NCI-H1930 (cell line): ENCODE measurements around the gene SCGB1A1.
"Not testable (repeated sequence)": the region's sequence is repeated elsewhere in the genome, so short reads cannot be mapped to it uniquely, and the experiment has no call there.

ENCODE experiments used
- DNase-seq, 2 experiments: peaks; one replicate each; lab custom pipeline; 2025; lab: John Stamatoyannopoulos, UW

The SCGB1A1 gene

DNA sequence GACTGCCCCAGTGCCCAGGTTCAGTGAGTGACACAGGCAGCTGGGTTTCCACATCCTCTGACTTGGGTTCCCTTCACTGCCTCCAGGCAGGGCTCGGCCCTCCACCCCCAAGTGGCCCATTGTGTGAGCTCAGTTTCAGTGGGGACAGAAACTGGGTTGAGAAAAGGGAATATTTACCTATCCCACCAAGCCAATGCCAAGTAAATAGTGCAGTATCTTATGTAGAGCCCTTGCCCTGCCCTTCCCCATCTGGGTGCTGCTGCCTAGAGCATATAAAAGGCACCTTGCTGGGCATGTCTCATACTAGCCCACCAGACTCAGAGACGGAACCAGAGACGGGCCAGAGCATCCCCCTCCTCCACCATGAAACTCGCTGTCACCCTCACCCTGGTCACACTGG is at the start of gene SCGB1A1:
Gene SCGB1A1, plus strand, starts transcription at position 301 of the 400 bp plus-strand sequence. Its CDS starts 63 bp downstream, at position 364.
- no peak for DNase-seq

DNA sequence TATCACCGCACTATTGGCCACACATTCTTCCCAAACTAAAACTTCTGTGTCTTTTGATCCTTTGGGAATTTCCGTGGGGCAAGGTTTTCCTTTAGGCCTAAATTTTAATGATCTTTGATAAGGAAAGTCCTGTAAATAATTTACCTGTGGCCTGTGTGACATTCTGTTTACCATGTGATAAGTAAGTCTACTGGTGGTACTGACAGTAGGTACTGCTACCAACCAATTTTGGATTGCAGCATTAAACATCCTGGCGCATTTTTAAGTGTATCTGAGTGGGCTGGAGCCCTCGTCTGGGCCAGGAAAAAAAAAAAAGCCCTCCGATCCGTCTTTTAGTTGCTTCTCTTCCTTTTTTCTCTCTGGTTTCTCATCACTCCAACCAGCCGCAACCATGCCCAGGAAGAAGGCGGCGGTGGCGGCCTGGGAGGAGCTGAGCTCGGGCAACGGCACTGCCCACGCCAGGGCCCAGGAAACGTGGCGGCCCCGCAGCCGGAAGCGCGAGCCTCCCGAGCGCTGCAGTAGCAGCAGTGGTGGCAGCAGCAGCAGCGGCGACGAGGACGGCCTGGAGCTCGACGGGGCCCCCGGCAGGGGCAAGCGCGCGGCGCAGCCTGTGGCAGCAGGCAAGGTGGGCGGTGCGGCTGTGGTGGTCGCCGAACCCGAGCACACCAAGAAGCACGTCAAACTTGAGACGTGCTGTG is 47.9 kb upstream of the SCGB1A1 start:
- no peak for DNase-seq

- no peak for DNase-seq
These were observed 46.0 kb upstream of the SCGB1A1 start for GRCh38 chr11:62372871-62373270.

DNA sequence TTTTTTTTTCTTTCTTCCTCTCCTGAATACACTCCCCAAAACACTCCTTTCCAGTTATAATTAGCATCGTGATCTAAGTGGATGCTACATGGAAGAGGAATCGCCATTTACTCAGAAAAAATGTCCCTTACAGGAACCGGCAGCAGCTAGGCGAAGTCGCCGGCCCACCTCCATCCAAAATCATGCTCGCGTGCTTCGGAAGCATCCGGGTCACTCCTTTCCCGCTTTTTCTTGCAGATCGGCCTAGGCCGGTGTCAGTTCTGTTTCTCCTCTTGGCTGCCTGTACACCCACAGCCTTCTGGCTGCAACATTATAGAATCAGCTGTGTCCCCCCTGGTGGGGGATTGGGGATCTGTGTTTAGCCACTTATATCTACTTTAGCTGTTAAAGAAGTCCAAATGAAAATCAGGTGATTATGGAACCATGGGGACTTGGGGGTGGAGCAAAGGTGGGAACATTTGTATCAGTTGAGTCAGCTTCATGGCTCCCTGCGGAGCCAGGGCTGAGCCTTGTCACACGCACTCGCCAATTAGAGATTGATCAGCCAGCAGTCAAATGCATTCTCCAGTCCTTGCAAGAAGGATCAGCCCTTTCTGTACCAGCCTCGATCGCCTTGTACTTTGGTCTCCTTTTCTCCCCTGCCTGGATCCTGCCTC is 45.2 kb upstream of the SCGB1A1 start:
- DNase-seq, result no peak

- DNase-seq, result no peak
These were observed 44.0 kb upstream of the SCGB1A1 start for GRCh38 chr11:62374801-62375200.

DNA sequence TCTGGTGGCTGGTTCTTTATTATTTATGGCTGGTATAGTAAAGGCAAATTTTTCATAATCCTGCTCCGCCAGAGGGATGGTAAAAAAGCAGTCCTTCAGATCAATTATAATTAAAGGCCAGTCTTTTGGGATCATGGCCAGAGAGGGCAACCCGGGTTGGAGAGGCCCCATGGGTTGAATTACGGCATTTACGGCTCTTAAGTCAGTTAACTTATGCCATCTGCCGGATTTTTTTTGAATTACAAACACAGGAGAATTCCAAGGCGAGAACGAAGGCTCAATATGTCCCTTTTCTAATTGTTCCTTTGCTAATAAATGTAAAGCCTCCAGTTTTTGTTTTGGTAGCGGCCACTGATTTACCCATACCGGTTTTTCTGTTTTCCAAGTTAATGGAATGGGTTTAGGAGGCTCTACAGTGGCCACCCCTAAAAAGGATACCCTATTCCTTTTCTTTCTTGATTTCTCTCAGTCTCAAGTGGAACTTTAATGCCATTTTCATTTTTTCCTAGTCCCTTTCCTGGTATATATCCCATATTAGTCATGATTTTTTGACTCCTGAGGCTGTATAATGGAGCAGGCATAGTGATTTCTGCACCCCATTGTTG is 40.3 kb upstream of the SCGB1A1 start:
- peak; percentile 14 to 36 for DNase-seq

DNA sequence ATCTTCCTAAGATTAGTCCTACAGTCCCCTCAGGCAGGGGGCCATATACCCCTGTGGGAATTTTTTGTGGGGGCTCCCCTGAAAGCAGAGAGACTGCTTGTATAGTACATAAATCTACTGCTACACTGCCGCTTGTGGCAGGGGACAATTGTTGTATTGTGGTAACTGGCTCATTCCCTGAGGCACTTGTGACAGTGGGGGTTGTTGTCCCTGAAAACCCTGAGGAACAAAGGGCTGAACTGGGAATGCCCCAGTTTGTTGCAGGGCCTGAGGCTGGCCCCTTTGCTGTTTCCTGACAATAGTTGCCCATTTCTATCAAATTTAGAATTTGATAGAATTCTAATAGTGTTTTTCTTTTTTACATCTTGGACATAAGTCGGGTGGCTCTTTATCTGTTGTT is 39.2 kb upstream of the SCGB1A1 start:
- DNase-seq, result not testable (repeated sequence)

GRCh38 chr11:62380821-62381245 is 38.0 kb upstream of the SCGB1A1 start:
- DNase-seq, result peak; percentile 64 to 71

GRCh38 chr11:62383822-62384221 is 35.0 kb upstream of the SCGB1A1 start:
- DNase-seq, result no peak

DNA sequence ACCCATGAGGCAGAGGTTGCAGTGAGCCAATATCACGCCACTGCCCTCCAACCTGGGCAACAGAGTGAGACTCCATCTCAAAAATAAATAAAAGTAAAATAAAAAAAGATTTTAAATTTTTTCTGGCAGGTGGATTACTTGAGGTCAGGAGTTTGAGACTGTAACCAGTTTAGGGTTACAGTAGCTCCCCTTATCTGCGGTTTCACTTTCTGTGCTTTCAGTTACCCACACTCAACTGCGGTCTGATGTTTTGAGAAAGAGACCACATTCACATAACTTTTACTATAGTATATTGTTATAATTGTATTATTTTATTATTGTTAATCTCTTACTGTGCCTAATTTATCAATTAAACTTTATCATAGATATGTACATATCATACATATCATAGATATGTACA is 32.8 kb upstream of the SCGB1A1 start:
- not testable (repeated sequence) for DNase-seq

- DNase-seq, result no peak
These were observed 31.5 kb upstream of the SCGB1A1 start for GRCh38 chr11:62387381-62387780.

- no peak for DNase-seq
These were observed 29.8 kb upstream of the SCGB1A1 start for GRCh38 chr11:62388999-62389398.

GRCh38 chr11:62390237-62390636 is 28.6 kb upstream of the SCGB1A1 start:
- DNase-seq, result no peak

GRCh38 chr11:62390722-62391121 is 28.1 kb upstream of the SCGB1A1 start:
- DNase-seq, result no peak

DNA sequence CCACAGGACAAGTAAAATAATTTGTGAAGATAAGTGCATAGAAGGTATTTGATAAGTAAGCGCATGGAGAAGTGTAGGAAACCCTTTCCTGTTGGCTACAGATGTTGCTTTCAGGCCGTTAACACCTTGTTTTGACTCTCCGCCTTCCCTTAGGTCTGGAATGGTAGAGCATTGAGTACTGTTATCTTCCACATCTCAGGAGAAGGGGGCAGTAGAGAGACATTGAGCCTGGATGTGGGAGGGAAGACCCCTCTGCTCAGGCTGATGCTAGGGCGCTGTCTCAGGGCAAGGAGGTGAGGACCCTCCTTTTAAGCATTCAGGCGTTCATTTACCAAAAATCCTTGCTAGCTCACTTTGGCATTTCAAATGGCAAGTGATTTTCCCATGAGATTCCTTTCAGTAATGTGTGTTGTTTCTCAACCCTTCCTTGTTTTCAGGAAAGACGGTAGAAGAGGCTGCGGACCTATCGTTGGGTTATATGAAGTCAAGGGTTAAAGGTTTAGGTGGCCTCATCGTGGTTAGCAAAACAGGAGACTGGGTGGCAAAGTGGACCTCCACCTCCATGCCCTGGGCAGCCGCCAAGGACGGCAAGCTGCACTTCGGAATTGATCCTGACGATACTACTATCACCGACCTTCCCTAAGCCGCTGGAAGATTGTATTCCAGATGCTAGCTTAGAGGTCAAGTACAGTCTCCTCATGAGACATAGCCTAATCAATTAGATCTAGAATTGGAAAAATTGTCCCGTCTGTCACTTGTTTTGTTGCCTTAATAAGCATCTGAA is 27.0 kb upstream of the SCGB1A1 start:
- no peak for DNase-seq

DNA sequence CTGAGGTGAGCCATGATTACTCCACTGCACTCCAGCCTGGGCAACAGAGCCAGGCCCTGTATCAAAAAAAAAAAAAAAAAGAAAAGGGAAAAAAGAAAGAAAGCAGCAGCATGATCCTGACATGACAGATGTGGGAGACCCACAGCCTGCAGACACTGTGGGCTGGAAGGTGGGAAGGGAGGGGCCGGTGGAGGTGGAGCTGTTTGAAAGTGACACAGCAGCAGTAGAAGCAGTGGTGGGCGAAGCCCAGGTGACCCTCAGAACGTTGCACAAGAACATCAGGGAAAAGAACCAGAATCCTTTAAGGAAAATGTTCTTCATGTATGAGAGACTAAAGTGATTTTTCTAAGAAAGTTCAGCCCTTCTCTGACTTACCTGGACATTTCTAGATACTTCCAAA is 26.3 kb upstream of the SCGB1A1 start:
- DNase-seq, result no peak

GRCh38 chr11:62393061-62393611 is 25.7 kb upstream of the SCGB1A1 start:
- peak; percentile 9 to 26 for DNase-seq

DNA sequence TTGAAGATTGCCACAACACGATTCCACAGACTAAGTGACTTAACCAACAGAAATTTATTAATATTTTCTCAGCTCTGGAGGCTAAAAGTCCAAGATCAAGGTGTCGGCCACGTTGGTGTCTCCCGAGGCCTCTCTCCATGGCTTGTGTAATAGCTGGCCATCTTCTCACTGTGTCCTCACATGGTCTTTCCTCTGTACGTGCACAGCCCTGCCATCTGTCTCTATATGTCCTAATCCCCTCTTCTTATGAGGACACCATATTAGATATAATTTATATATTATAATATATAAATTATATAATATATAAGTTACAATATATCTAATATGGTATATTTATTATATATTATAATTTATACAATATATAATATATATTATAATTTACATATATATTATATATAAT is 25.1 kb upstream of the SCGB1A1 start:
- DNase-seq, result no peak

DNA sequence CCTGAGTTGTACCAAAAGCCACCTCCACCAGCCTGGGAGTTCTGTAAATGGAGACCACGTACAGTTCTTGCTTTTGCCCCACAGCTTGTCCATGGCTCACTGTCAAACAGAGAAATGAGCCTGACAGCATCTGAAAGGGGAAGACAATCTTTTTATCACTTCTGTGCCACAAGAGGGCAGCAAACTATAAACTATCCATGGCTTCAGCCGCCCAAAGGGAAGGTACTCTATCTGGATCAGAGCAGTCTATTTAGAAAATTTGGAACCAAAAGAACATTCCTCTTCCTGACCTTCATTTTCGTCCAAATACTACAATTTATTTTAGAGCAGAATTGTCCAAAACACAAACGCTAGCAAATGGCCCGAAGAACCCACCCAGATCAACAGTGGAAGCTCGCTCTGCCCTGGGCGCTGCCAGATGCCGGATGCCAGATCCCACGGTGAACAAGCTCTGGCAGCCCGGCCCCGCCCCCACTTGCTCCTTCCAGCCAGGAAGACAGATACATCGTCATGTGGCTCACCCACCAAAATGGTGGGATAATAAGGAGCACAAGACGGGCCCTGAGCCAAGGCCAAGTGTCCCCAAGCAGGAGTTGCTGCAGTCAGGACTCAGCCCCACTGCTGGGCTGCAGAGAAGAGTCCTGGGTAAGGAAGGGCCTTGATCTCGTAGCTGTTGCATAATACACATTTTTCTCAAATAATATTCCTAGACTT is 23.9 kb upstream of the SCGB1A1 start:
- peak; percentile 32 to 65 for DNase-seq

DNA sequence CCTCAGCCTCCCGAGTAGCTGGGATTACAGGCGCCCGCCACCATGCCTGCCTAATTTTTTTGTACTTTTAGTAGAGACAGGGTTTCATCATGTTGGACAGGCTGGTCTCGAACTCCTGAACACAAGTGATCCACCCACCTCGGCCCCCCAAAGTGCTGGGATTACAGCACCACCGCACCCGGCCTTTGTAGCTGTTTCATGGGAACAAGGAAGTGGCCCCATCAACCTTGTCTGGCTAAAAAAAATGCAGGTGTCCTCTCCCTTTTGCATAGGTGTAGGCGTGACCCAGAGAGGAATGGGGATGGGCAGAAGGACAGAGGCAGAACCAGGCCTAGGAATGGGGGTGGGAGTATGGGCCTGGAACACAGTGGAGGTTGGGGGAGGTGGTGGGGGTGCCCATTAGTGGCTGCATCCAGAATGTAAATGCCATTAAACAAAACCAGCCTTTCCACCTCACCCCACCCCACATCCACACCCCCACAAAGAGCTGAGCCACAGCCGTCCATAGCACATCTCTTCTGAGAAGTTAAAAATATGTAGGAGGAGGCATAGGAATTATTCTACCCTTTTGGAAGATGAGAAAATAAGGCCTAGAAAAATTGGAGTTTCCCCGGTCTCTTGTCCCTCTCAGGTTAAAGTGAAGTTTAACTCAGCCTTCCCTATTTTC is 22.8 kb upstream of the SCGB1A1 start:
- DNase-seq, result no peak
